Measurements from ENCODE around the gene TOPBP1. TPM values are rescaled to one million over a fixed set of nuclear protein-coding genes. Genes with fewer than 3 reads are reported as not detected.

The TOPBP1 gene
- total and polyA plus RNA-seq, 2 of the 8 experiments (the other 6 are each of a cell fraction or from before 2014, with no cell fraction given), result 19.7 to 35.9 TPM

DNA sequence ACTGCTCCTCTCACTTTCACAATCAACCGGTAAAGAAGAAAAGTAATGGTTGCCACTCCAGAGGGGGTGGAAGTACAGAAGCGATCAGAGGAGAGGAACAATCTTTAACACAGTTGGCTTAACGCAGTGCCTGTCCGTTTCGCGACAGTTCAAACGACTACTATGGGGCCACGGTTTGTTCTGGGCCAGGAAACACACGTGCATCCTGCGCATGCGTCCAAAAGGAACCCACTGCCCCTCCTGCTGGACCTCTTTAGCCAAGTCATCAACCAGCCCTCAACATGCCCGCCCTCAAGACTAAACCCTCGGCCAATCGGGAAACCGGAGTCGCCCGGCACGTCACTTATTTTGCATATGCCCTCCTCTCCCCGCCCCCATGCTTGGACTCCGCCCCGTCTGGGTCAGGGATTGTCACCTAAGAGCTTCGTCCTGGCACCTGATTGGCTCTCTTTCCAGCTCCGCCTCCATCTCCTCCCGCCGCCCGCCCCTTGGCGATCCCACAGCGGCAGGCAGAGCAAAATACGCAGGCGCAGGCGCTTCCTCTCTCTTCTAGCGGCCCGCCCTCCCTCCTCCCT, 88.6 kb downstream of the TOPBP1 start (continued):
- TF ChIP-seq, protein P1, sequence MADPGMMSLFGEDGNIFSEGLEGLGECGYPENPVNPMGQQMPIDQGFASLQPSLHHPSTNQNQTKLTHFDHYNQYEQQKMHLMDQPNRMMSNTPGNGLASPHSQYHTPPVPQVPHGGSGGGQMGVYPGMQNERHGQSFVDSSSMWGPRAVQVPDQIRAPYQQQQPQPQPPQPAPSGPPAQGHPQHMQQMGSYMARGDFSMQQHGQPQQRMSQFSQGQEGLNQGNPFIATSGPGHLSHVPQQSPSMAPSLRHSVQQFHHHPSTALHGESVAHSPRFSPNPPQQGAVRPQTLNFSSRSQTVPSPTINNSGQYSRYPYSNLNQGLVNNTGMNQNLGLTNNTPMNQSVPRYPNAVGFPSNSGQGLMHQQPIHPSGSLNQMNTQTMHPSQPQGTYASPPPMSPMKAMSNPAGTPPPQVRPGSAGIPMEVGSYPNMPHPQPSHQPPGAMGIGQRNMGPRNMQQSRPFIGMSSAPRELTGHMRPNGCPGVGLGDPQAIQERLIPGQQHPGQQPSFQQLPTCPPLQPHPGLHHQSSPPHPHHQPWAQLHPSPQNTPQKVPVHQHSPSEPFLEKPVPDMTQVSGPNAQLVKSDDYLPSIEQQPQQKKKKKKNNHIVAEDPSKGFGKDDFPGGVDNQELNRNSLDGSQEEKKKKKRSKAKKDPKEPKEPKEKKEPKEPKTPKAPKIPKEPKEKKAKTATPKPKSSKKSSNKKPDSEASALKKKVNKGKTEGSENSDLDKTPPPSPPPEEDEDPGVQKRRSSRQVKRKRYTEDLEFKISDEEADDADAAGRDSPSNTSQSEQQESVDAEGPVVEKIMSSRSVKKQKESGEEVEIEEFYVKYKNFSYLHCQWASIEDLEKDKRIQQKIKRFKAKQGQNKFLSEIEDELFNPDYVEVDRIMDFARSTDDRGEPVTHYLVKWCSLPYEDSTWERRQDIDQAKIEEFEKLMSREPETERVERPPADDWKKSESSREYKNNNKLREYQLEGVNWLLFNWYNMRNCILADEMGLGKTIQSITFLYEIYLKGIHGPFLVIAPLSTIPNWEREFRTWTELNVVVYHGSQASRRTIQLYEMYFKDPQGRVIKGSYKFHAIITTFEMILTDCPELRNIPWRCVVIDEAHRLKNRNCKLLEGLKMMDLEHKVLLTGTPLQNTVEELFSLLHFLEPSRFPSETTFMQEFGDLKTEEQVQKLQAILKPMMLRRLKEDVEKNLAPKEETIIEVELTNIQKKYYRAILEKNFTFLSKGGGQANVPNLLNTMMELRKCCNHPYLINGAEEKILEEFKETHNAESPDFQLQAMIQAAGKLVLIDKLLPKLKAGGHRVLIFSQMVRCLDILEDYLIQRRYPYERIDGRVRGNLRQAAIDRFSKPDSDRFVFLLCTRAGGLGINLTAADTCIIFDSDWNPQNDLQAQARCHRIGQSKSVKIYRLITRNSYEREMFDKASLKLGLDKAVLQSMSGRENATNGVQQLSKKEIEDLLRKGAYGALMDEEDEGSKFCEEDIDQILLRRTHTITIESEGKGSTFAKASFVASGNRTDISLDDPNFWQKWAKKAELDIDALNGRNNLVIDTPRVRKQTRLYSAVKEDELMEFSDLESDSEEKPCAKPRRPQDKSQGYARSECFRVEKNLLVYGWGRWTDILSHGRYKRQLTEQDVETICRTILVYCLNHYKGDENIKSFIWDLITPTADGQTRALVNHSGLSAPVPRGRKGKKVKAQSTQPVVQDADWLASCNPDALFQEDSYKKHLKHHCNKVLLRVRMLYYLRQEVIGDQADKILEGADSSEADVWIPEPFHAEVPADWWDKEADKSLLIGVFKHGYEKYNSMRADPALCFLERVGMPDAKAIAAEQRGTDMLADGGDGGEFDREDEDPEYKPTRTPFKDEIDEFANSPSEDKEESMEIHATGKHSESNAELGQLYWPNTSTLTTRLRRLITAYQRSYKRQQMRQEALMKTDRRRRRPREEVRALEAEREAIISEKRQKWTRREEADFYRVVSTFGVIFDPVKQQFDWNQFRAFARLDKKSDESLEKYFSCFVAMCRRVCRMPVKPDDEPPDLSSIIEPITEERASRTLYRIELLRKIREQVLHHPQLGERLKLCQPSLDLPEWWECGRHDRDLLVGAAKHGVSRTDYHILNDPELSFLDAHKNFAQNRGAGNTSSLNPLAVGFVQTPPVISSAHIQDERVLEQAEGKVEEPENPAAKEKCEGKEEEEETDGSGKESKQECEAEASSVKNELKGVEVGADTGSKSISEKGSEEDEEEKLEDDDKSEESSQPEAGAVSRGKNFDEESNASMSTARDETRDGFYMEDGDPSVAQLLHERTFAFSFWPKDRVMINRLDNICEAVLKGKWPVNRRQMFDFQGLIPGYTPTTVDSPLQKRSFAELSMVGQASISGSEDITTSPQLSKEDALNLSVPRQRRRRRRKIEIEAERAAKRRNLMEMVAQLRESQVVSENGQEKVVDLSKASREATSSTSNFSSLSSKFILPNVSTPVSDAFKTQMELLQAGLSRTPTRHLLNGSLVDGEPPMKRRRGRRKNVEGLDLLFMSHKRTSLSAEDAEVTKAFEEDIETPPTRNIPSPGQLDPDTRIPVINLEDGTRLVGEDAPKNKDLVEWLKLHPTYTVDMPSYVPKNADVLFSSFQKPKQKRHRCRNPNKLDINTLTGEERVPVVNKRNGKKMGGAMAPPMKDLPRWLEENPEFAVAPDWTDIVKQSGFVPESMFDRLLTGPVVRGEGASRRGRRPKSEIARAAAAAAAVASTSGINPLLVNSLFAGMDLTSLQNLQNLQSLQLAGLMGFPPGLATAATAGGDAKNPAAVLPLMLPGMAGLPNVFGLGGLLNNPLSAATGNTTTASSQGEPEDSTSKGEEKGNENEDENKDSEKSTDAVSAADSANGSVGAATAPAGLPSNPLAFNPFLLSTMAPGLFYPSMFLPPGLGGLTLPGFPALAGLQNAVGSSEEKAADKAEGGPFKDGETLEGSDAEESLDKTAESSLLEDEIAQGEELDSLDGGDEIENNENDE (IDR thresholded peaks at IDR 0.05; ENCODE audit: insufficient replicate concordance, low read length), result no peak
- TF ChIP-seq EGR1 (IDR thresholded peaks at IDR 0.05; ENCODE audit: borderline replicate concordance, low read depth, low read length) (no peak), YY1 (IDR thresholded peaks at IDR 0.05; ENCODE audit: low read depth, low read length) (no peak), KDM5A (IDR thresholded peaks at IDR 0.05; ENCODE audit: low read length) (no peak), ZNF274 (IDR thresholded peaks at IDR 0.05; ENCODE audit: borderline replicate concordance, extremely low read depth, low read length) (no peak), SP1 (IDR thresholded peaks at IDR 0.05; ENCODE audit: low read depth, low read length) (peak; percentile 48; the same call in 1 of the 2 replicates), BRCA1 (IDR thresholded peaks at IDR 0.05; ENCODE audit: low read depth, low read length) (no peak), TBP (IDR thresholded peaks at IDR 0.05; ENCODE audit: low read depth, low read length) (peak; percentile 56), JUN (IDR thresholded peaks at IDR 0.05; ENCODE audit: low read depth, low read length) (no peak), RNF2 (IDR thresholded peaks at IDR 0.05; ENCODE audit: borderline replicate concordance, low read depth, low read length, missing control alignments, poor library complexity, severe bottlenecking) (no peak), NRF1 (IDR thresholded peaks at IDR 0.05; ENCODE audit: low read depth, low read length) (peak; percentile 70), RBBP5 (IDR thresholded peaks at IDR 0.05; ENCODE audit: borderline replicate concordance, low read depth, low read length) (no peak)

Data from H1 (cell line).